NCI-H446 (cell line): Measurements from ENCODE around the gene TSSC4.

Experiments
- DNase-seq, 2 experiments: peaks; one replicate each; lab custom pipeline; 2025; lab: John Stamatoyannopoulos, UW

TSSC4 gene

GRCh38 chr11:2386591-2386990 is 14.0 kb upstream of the TSSC4 start:
- no peak for DNase-seq

GRCh38 chr11:2387266-2387987 is 13.1 kb upstream of the TSSC4 start:
- DNase-seq, result no peak

GRCh38 chr11:2388431-2389376 is 11.8 kb upstream of the TSSC4 start:
- no peak for DNase-seq

GRCh38 chr11:2389377-2390026 is 11.0 kb upstream of the TSSC4 start:
- DNase-seq, result no peak

- no peak for DNase-seq
Measured at GRCh38 chr11:2390091-2390724, 10.3 kb upstream of the TSSC4 start.

- DNase-seq, result no peak
Measured at GRCh38 chr11:2390725-2391151, 9.8 kb upstream of the TSSC4 start.

- no peak for DNase-seq
Measured at GRCh38 chr11:2391181-2391975, 9.2 kb upstream of the TSSC4 start.

- no peak for DNase-seq
Measured at GRCh38 chr11:2392241-2392959, 8.2 kb upstream of the TSSC4 start.

- DNase-seq, result no peak
Measured at GRCh38 chr11:2393111-2393868, 7.3 kb upstream of the TSSC4 start.

GRCh38 chr11:2393941-2394817 is 6.4 kb upstream of the TSSC4 start:
- no peak for DNase-seq

GRCh38 chr11:2394818-2395105 is 5.8 kb upstream of the TSSC4 start:
- DNase-seq, result no peak

GRCh38 chr11:2395211-2395730 is 5.3 kb upstream of the TSSC4 start:
- no peak for DNase-seq

- DNase-seq, result no peak
Measured at GRCh38 chr11:2395856-2396255, 4.7 kb upstream of the TSSC4 start.

- no peak for DNase-seq
Measured at GRCh38 chr11:2396471-2396870, 4.1 kb upstream of the TSSC4 start.

GRCh38 chr11:2397005-2397404 is 3.5 kb upstream of the TSSC4 start:
- no peak for DNase-seq

- no peak for DNase-seq
Measured at GRCh38 chr11:2398664-2399355, 1.7 kb upstream of the TSSC4 start.

- DNase-seq, result no peak
Measured at GRCh38 chr11:2399488-2400068, 972 bp upstream of the TSSC4 start.
